HG03103 (cell line): ENCODE measurements around the gene MAP2K5.

Experiments used
- ATAC-seq: cut with Tn5 transposase; IDR thresholded peaks from one replicate; pipeline ENCODE4 v1.9.1; 2021; ENCODE audit warnings: low read depth; ENCODE audit not compliant: unreplicated experiment

The MAP2K5 gene

GRCh38 chr15:67521029-67521782, 21.3 kb upstream of the MAP2K5 start, which contains the start of gene C15orf61:
Gene C15orf61, plus strand, starts transcription at chr15:67521131. Its CDS starts 118 bp downstream, at chr15:67521249.
- peak; percentile 62 for ATAC-seq

- ATAC-seq: no peak
Measured at GRCh38 chr15:67521783-67522568, 20.5 kb upstream of the MAP2K5 start.

- no peak for ATAC-seq
Measured at GRCh38 chr15:67523330-67523729, 19.2 kb upstream of the MAP2K5 start.

- ATAC-seq: no peak
Measured at GRCh38 chr15:67524235-67524634, 18.3 kb upstream of the MAP2K5 start.

GRCh38 chr15:67528513-67528912, 14.0 kb upstream of the MAP2K5 start:
- no peak for ATAC-seq

- no peak for ATAC-seq
Measured at GRCh38 chr15:67531379-67531914, 11.1 kb upstream of the MAP2K5 start.

- no peak for ATAC-seq
Measured at GRCh38 chr15:67533873-67534272, 8.6 kb upstream of the MAP2K5 start.

- no peak for ATAC-seq
Measured at GRCh38 chr15:67534360-67534759, 8.1 kb upstream of the MAP2K5 start.

GRCh38 chr15:67537771-67538170, 4.7 kb upstream of the MAP2K5 start:
- no peak for ATAC-seq

- ATAC-seq: no peak
Measured at GRCh38 chr15:67543348-67543718, 830 bp downstream of the MAP2K5 start.

GRCh38 chr15:67544475-67544874, 2.0 kb downstream of the MAP2K5 start:
- ATAC-seq: no peak

- ATAC-seq: no peak
Measured at GRCh38 chr15:67545864-67546263, 3.4 kb downstream of the MAP2K5 start.

- ATAC-seq: no peak
Measured at GRCh38 chr15:67547064-67547463, 4.6 kb downstream of the MAP2K5 start.

- no peak for ATAC-seq
Measured at GRCh38 chr15:67547836-67548235, 5.3 kb downstream of the MAP2K5 start.

GRCh38 chr15:67548236-67548852, 5.8 kb downstream of the MAP2K5 start:
- no peak for ATAC-seq

GRCh38 chr15:67548862-67549651, 6.6 kb downstream of the MAP2K5 start:
- ATAC-seq: no peak

- no peak for ATAC-seq
Measured at GRCh38 chr15:67549736-67550135, 7.2 kb downstream of the MAP2K5 start.

GRCh38 chr15:67550522-67550921, 8.0 kb downstream of the MAP2K5 start:
- ATAC-seq: no peak

GRCh38 chr15:67551207-67551743, 8.8 kb downstream of the MAP2K5 start:
- no peak for ATAC-seq

GRCh38 chr15:67554580-67554979, 12.1 kb downstream of the MAP2K5 start:
- ATAC-seq: no peak
